PFSK-1 (cell line): Measurements from ENCODE around the gene IGSF8.

Experiments used
- FOXP2 ChIP-seq: optimal IDR thresholded peaks from 2 replicates; pipeline ENCODE3; 2011; ENCODE audit warnings: borderline replicate concordance, control low read depth, inconsistent platforms; ENCODE audit not compliant: insufficient read depth; ENCODE audit errors: extremely low read length, extremely low read depth
- POLR2AphosphoS5 ChIP-seq: IDR thresholded peaks from 2 replicates; pipeline ENCODE4 v1.6.1; 2012; ENCODE audit warnings: low read depth, mild to moderate bottlenecking, control low read depth, low read length, moderate library complexity
- SIN3A ChIP-seq: IDR thresholded peaks from 2 replicates; pipeline ENCODE4 v1.6.1; 2012; ENCODE audit warnings: mild to moderate bottlenecking, low read length, moderate library complexity, borderline replicate concordance; ENCODE audit not compliant: insufficient read depth
- TAF1 ChIP-seq: IDR thresholded peaks from 2 replicates; pipeline ENCODE4 v1.6.1; 2012; ENCODE audit warnings: low read length, control low read depth, borderline replicate concordance; ENCODE audit not compliant: insufficient read depth
- TF ChIP-seq, protein P1 (sequence below), 2 experiments: IDR thresholded peaks; 2 replicates each; pipeline versions ENCODE4 v1.6.1 to v1.8.0; 2011 to 2012; ENCODE audit warnings: low read depth in 2 of 2, low read length in 2 of 2, control low read depth in 1 of 2, inconsistent platforms in 1 of 2, mild to moderate bottlenecking in 1 of 2, moderate library complexity in 1 of 2; ENCODE audit not compliant: insufficient read depth in 1 of 2

DNA sequence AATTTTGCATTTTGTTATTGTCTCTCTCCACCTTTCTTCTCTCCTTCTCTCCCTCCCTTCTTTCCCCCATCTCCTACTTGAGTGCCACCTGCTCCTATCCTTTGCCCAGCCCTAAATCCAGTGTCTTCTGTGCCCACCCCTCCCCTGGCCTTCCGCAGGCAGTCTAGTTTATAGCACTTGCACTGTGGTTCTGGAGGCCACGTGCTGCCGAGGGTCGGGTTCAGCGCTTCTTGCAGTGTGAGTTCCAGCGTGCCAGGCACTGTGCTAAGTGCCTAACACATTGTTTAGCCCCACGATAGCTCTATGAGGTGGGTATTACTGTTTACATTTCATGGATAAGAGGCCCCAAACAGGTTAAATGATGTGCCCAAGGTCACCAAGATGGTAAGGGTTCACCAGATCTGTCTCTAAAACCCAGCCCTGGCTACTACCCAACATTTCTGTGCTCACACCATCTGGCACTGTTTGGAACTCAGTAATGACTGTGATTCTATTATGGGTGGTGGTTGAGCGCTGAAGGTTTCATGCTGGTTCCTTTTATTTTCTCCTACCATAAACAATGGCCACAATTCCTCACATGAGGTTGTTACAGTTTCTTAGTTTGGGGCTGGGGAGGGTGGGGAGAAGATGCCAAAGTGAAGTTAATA is 38.9 kb upstream of the IGSF8 start:
- no peak for TF ChIP-seq TAF1
- TF ChIP-seq, protein P1, sequence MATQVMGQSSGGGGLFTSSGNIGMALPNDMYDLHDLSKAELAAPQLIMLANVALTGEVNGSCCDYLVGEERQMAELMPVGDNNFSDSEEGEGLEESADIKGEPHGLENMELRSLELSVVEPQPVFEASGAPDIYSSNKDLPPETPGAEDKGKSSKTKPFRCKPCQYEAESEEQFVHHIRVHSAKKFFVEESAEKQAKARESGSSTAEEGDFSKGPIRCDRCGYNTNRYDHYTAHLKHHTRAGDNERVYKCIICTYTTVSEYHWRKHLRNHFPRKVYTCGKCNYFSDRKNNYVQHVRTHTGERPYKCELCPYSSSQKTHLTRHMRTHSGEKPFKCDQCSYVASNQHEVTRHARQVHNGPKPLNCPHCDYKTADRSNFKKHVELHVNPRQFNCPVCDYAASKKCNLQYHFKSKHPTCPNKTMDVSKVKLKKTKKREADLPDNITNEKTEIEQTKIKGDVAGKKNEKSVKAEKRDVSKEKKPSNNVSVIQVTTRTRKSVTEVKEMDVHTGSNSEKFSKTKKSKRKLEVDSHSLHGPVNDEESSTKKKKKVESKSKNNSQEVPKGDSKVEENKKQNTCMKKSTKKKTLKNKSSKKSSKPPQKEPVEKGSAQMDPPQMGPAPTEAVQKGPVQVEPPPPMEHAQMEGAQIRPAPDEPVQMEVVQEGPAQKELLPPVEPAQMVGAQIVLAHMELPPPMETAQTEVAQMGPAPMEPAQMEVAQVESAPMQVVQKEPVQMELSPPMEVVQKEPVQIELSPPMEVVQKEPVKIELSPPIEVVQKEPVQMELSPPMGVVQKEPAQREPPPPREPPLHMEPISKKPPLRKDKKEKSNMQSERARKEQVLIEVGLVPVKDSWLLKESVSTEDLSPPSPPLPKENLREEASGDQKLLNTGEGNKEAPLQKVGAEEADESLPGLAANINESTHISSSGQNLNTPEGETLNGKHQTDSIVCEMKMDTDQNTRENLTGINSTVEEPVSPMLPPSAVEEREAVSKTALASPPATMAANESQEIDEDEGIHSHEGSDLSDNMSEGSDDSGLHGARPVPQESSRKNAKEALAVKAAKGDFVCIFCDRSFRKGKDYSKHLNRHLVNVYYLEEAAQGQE (IDR thresholded peaks at IDR 0.05; ENCODE audit: insufficient read depth in 1 of 2, low read depth in 2 of 2, low read length in 2 of 2): no peak
- no peak for TF ChIP-seq POLR2AphosphoS5
- no peak for TF ChIP-seq SIN3A
- no peak for TF ChIP-seq FOXP2
